ENCODE results near the gene SH2D4B.

SH2D4B gene

GRCh38 chr10:80504158-80504811, 33.4 kb upstream of the SH2D4B start:
- no peak for DNase-seq (ENCODE audit: low read depth in 3 of 3)

DNA sequence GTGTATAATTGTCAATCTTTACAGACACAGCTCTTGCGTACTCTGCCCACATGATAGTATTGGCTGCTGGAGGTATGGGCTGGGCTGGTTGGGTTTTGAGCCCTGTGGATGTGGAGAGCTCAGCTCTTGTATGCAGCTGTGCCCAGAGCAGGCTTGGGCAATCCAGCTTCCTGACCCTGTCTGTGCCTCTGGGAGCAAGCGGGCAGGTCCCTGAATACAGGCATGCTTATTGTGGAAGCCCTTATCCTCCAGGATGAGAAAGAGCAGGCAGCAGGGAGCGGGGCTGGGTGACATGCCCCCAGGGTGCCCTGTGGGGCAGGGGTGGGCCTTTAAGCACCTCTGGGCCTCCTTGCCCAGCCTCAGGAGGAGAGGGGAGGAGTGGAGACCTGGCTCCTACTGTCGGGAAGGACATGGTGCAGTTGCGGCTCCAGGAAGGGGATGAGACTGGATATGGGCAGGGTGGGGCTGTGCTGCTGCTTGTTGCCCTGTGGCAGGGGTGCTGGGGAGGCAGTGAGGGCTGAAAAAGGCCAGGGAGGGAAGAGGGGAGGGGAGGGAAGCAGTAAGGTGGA, 32.7 kb upstream of the SH2D4B start:
- DNase-seq (ENCODE audit: low read depth in 3 of 3): no peak

DNA sequence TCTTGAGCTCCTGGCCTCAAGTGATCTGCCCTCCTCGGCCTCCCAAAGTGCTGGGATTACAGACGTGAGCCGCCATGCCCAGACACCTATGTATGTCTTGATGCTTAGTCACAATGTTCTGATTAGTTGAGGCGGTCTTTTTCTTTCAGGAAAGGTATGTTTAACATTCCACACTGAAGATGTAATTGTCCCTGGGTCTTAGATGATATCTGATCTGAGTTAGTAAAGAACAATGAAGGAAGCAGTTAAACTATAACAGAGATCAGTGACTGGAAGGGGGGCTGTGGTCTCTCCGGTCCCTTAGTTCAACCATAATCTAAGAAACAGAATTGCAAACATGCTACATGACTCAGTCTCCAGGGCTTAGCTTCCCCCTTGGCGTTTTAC, 31.5 kb upstream of the SH2D4B start:
- no peak for DNase-seq (ENCODE audit: low read depth in 3 of 3)

DNA sequence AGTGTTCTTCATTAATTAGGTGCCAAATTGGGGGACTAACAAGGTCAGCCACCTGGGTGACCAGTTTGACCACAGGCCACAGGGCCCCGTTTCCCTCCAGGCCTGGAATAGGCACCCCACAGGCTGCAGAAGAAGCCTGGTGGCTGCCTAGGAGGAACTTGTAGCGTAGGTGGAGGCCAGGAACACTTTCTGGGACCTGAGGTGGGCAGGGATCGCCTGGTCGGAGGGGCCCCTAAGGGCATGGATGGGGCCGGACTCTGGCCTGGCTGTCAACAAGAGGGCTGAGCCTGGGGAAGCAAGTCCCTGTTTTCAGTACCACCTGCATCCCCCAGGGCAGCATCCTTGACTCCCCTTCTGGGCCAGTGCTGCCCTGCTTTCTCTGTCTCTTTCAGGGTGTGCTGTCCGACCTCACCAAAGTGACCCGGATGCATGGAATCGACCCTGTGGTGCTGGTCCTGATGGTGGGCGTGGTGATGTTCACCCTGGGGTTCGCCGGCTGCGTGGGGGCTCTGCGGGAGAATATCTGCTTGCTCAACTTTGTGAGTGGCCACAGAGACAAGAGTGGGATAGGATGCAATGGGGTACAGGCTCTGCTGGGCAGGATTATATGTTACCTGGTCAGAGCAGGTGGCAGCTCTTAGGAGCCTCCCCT, 30.7 kb upstream of the SH2D4B start:
- no peak for DNase-seq (ENCODE audit: low read depth in 3 of 3)

DNA sequence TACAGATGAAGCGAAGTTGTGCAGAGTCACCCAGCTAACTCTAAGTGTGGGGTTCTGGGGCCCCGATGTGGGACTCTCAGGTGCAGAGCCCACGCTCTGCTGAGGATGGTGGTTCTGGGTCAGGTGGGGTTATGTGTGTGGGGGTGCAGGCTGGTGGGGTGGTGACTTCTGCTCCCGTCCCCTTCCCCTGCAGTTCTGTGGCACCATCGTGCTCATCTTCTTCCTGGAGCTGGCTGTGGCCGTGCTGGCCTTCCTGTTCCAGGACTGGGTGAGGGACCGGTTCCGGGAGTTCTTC, 28.6 kb upstream of the SH2D4B start:
- DNase-seq (ENCODE audit: low read depth in 3 of 3): no peak

GRCh38 chr10:80509403-80510161, 28.1 kb upstream of the SH2D4B start:
- no peak for DNase-seq (ENCODE audit: low read depth in 3 of 3)

DNA sequence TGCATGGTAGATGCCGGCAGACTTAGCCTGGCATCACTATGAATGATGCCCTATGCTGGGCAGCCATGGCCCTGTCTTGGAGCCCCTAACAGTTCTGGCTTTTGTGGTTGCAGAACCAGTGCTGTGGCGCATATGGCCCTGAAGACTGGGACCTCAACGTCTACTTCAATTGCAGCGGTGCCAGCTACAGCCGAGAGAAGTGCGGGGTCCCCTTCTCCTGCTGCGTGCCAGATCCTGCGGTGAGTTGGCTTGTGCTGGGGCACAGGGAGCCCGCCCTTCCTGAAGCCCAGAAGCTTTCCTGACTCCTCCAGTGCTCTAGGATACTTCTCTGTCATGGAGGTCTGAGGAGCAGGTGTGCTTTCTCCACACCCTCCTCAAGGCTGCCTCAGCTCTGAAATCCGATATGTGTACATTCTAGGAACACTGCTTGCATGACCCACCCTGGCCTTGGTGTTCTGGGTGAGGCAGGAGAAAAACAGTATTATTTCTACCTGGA, 25.6 kb upstream of the SH2D4B start:
- DNase-seq (ENCODE audit: low read depth in 3 of 3): no peak

- no peak for DNase-seq (ENCODE audit: low read depth in 3 of 3)
These were observed 24.6 kb upstream of the SH2D4B start for GRCh38 chr10:80513106-80513505.

DNA sequence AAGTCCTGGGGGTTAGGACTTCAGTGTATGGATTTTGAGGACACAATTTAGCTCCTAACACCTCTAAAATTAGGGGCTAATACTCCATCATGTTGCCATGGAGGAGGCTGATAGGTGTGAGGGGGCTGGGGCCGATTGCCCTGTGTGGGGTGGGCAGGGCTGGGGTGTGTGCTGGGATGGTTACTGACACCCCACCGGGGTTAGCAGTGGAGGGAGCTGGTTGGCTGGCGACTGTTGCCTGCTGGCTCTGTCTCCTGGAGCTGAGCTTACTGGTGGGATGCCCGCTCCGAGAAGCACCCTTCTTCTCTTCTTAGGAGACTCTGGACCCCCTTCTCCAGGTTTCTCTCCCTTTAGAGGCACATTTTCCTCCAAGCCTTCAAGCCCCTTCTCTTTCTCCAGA, 22.2 kb upstream of the SH2D4B start:
- DNase-seq (ENCODE audit: low read depth in 3 of 3): no peak

- no peak for DNase-seq (ENCODE audit: low read depth in 3 of 3)
These were observed 21.8 kb upstream of the SH2D4B start for GRCh38 chr10:80515941-80516340.

DNA sequence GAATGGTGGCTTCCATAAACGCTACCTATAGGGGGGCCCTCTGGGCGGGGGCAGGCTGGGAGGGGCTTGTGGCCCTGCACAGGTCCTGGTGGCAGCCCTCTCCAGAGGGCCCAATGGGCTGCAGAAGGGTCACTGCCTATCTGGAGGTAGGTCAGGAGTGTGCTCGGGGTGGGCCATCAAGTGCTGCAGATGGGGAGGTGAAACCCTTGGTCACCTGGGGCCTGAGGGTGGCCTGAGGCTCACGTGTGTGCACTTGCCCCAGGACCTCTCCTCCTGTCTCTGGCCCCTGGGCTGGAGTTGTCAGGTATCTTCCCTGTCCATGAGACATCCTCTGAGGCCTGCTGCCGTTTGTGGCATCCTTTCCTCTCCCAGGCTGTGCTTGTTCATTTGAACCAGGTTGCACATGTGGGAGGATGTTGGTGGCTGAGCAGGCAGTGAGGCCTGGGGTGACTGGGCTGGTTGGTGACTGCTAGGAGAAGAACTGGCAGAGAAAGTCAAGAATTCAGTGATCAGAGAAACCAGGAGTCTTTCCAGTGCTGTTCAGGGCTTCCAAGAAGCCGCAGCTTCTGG, 21.1 kb upstream of the SH2D4B start:
- DNase-seq (ENCODE audit: low read depth in 3 of 3): no peak

DNA sequence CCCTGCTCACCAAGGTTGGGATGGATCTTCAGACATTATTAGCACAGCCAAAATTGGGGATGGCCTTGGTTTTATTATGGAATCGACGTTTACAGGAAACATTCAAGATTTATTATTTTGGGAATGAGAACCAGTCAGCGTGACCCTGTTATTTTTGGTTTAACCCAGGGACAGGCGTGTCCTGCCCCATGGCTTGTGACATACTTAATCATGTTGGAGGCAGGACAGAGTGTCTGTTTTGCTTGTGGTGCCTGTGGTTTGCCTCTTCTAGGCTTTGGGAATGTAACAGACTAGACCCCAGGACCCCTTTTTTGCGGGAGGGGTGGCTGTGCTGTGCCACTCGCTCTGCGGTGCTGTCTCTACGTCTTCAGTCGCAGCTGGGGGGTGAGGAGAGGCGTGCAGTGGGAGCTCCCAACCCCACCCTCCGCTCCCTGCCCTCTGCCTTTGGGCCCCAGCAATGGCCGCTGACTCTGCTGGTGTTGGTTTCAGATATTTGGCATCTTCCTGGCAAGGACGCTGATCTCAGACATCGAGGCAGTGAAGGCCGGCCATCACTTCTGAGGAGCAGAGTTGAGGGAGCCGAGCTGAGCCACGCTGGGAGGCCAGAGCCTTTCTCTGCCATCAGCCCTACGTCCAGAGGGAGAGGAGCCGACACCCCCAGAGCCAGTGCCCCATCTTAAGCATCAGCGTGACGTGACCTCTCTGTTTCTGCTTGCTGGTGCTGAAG, 20.1 kb upstream of the SH2D4B start:
- no peak for DNase-seq (ENCODE audit: low read depth in 3 of 3)

GRCh38 chr10:80518143-80518806, 19.4 kb upstream of the SH2D4B start:
- no peak for DNase-seq (ENCODE audit: low read depth in 3 of 3)

DNA sequence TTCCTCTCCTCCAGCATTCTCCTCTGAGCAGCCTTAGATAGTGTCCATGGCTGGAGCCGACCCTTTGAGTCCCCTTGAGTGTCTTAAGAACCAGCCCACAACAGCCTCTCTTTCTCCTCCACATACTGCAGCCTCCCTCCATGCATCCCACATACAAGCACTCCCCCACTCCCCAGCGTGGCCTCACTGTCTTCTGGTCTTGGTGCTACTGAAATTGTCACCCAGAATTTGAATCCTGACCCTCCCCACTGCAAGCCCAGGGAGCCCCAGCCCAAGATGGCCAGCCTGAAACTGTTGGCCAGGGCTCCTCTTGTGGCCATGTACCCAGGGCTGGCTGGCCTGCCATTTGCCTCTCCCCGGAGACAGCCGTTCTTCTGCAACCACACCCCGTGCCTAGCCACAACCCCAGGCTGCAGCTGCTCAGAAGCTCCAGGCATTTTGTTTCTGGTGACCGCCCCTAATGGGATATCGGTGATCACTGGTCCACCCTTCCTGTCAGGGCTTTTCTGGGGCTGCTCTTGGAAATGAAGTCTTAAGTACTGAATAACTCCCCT, 18.8 kb upstream of the SH2D4B start:
- no peak for DNase-seq (ENCODE audit: low read depth in 3 of 3)

DNA sequence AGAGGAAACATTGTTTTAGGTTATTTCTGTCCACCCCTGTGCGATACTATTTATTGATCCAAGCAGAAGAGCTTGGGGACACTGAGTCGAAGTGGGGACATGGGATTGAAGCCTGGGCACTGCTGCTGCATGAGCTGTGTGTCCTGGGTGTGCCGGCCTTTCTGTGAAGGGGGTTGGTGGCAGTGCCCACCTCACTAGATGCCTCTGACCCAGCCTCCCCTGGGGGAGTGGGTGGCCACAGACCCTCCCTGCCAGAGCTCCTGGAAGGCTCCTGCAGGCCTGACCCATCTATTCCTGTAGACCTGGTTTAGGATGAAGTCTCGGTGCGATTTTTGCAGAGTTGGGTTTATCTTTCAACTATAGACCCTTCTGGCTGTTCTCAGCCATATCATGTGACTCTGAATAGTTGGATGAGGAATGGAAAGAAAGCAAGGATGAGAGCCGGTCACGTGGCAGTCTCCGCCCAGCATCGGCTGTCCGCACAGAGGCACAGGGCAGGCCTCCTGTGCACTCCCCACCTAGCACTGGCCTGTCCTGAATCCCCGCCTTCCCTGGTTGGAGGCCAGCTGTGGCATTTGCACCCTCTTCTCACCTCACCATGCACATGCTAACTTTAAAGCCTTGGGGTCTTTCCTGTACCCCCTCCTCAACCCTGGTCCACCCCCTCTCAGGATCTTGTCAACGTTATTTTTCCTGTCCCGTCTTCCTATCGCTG, 17.6 kb upstream of the SH2D4B start:
- DNase-seq (ENCODE audit: low read depth in 3 of 3): no peak

DNA sequence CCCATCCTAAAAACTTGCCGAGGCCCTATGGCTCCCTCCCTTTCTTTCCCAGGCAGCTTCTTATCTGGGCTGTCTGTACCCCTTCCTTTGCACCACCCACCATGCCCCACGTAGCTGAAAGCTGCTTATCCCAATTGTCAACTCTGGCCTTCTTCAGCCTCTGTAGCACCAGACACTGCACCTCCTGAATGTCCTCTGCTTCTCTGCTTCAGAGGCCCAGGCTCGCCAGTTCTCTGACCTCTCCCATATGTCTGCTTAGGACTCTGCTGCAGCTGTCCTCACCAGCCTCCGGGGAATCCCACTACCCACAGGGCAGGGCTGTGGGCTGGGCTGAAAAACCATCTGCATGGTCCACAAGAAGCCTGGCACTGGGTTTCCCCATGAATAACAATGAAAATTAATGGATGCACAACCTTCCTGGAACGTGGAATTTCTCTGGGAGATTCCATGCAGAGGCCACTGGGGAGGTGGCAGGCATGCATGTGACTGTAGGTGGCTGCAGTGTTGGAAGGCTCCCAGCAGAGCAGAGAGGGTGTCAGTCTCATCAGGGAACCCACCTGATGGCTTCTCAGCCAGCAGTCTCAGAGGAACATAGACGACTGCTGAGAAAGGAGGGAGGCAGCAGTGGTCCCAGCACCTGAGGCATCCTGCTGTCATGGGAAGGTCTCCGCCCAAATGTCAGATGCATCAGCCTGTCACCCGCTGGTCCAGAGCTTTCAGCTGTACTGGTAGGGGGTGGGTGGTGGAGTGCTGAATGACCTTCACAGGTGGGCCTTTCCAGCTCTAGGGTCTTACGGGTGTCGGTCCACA, 16.8 kb upstream of the SH2D4B start:
- DNase-seq (ENCODE audit: low read depth in 3 of 3): no peak

DNA sequence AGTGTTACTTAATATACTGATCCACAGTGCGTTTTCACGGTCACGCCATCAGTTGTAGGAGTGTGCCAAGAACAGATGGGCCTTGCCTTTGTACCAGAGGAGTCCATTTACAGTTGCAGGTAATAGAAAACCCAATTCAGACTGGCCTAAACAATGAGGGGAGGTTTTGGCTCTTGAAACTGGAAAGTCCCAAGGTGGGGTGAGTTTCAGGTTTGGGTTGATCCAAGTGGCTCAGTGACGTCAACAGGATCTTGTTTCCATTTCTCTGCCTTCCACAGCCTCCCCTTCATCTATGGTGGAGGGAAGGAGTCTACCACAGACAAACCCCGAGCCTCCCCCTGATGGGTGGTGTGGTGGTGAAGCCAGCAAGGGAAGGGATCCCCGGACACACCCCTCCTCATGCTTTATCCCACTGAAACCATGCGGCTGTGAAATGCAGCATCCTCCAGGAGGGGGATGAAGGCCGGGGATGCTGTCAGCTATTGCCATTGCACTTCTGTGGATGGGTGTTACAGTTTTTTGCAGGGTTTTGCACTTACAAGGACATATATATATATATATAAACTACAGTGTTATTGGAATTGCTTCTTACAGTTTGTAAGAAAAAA, 14.8 kb upstream of the SH2D4B start:
- no peak for DNase-seq (ENCODE audit: low read depth in 3 of 3)

- no peak for DNase-seq (ENCODE audit: low read depth in 3 of 3)
These were observed 13.9 kb upstream of the SH2D4B start for GRCh38 chr10:80523773-80524172.
